Epithelial cell of esophagus (primary cell): ENCODE measurements around the gene EFHC2.
A peak's percentile ranks its signal among the peaks of the same experiment; 100 is the strongest.
"Not testable (repeated sequence)": the region's sequence is repeated elsewhere in the genome, so short reads cannot be mapped to it uniquely, and the experiment has no call there.

Source experiments
- DNase-seq: peaks from one replicate; pipeline ENCODE4 v3.0.0; 2010; ENCODE audit warnings: low read depth
- H3K4me3 ChIP-seq: 2 replicates; pipeline ENCODE4 v1.5.1; 2011; ENCODE audit warnings: mild to moderate bottlenecking, low read length, control low read depth
- CTCF ChIP-seq: IDR thresholded peaks from 2 replicates; pipeline ENCODE4 v1.5.1; 2011; ENCODE audit warnings: low read depth, mild to moderate bottlenecking, low read length, control low read depth, inconsistent platforms; ENCODE audit not compliant: insufficient read depth; ENCODE audit errors: missing control alignments

Gene EFHC2

GRCh38 chrX:44202596-44202995 is 140.9 kb downstream of the EFHC2 start:
- no peak overlapping the region for H3K4me3 ChIP-seq
- DNase-seq = no peak
- TF ChIP-seq CTCF = no peak

- DNase-seq = no peak
- H3K4me3 ChIP-seq = no peak overlapping the region
- TF ChIP-seq CTCF = no peak
These were observed 154.4 kb downstream of the EFHC2 start for GRCh38 chrX:44189116-44189515.

- DNase-seq, H3K4me3 ChIP-seq: not testable (repeated sequence)
These were observed 155.6 kb downstream of the EFHC2 start for GRCh38 chrX:44187915-44188314.

- DNase-seq = peak; percentile 53
- TF ChIP-seq CTCF = peak; percentile 54
- H3K4me3 ChIP-seq = no peak overlapping the region
These were observed 160.1 kb downstream of the EFHC2 start for GRCh38 chrX:44183329-44183728.

- no peak overlapping the region for H3K4me3 ChIP-seq
- TF ChIP-seq CTCF = no peak
- peak; percentile 41 for DNase-seq
These were observed 165.0 kb downstream of the EFHC2 start for GRCh38 chrX:44178274-44179053.

GRCh38 chrX:44175455-44175854 is 168.0 kb downstream of the EFHC2 start:
- H3K4me3 ChIP-seq = no peak overlapping the region
- TF ChIP-seq CTCF = no peak
- no peak for DNase-seq

GRCh38 chrX:44174061-44174460 is 169.4 kb downstream of the EFHC2 start:
- no peak for TF ChIP-seq CTCF
- no peak for DNase-seq
- no peak overlapping the region for H3K4me3 ChIP-seq
